HG03196 (cell line): ENCODE results near the gene CCNY.
"Not testable (repeated sequence)": the region's sequence is repeated elsewhere in the genome, so short reads cannot be mapped to it uniquely, and the experiment has no call there.

ENCODE experiments used
- ATAC-seq: cut with Tn5 transposase; IDR thresholded peaks from one replicate; pipeline ENCODE4 v1.9.1; 2021; ENCODE audit not compliant: unreplicated experiment

CCNY gene

GRCh38 chr10:35336084-35336831 lies at the start of gene CCNY:
TSS of gene CCNY (plus strand) at chr10:35336509. CDS start at chr10:35337054, 545 bp downstream.
- peak; percentile 56 for ATAC-seq

- ATAC-seq = no peak
Measured at GRCh38 chr10:35289198-35289597, 47.1 kb upstream of the CCNY start.

- no peak for ATAC-seq
Measured at GRCh38 chr10:35294506-35294905, 41.8 kb upstream of the CCNY start.

- ATAC-seq = no peak
Measured at GRCh38 chr10:35299016-35299415, 37.3 kb upstream of the CCNY start.

GRCh38 chr10:35300063-35300699 lies 36.1 kb upstream of the CCNY start:
- peak; percentile 81 for ATAC-seq

- ATAC-seq = no peak
Measured at GRCh38 chr10:35304649-35305048, 31.7 kb upstream of the CCNY start.

GRCh38 chr10:35306852-35307251 lies 29.5 kb upstream of the CCNY start:
- no peak for ATAC-seq

- no peak for ATAC-seq
Measured at GRCh38 chr10:35307297-35307696, 29.0 kb upstream of the CCNY start.

- no peak for ATAC-seq
Measured at GRCh38 chr10:35308809-35309208, 27.5 kb upstream of the CCNY start.

GRCh38 chr10:35314142-35314541 lies 22.2 kb upstream of the CCNY start:
- not testable (repeated sequence) for ATAC-seq

- ATAC-seq = not testable (repeated sequence)
Measured at GRCh38 chr10:35315235-35315634, 21.1 kb upstream of the CCNY start.

GRCh38 chr10:35316218-35316967 lies 19.9 kb upstream of the CCNY start:
- peak; percentile 58 for ATAC-seq

- no peak for ATAC-seq
Measured at GRCh38 chr10:35318551-35318950, 17.8 kb upstream of the CCNY start.

- ATAC-seq = no peak
Measured at GRCh38 chr10:35320341-35320740, 16.0 kb upstream of the CCNY start.

GRCh38 chr10:35322636-35323035 lies 13.7 kb upstream of the CCNY start:
- ATAC-seq = no peak

GRCh38 chr10:35324196-35324595 lies 12.1 kb upstream of the CCNY start:
- ATAC-seq = no peak

- no peak for ATAC-seq
Measured at GRCh38 chr10:35326466-35327235, 9.7 kb upstream of the CCNY start.

- no peak for ATAC-seq
Measured at GRCh38 chr10:35327790-35328403, 8.4 kb upstream of the CCNY start.

- no peak for ATAC-seq
Measured at GRCh38 chr10:35328404-35329037, 7.8 kb upstream of the CCNY start.

- ATAC-seq = no peak
Measured at GRCh38 chr10:35329520-35329919, 6.8 kb upstream of the CCNY start.
